HG03575 (cell line): ENCODE results near the gene RAPGEF4.
"Not testable (repeated sequence)": the region's sequence is repeated elsewhere in the genome, so short reads cannot be mapped to it uniquely, and the experiment has no call there.

ENCODE experiments used
- ATAC-seq: cut with Tn5 transposase; IDR thresholded peaks from one replicate; pipeline ENCODE4 v1.9.1; 2021; ENCODE audit not compliant: unreplicated experiment, insufficient number of reproducible peaks, low FRiP score; ENCODE audit errors: extremely low read depth

The RAPGEF4 gene

DNA sequence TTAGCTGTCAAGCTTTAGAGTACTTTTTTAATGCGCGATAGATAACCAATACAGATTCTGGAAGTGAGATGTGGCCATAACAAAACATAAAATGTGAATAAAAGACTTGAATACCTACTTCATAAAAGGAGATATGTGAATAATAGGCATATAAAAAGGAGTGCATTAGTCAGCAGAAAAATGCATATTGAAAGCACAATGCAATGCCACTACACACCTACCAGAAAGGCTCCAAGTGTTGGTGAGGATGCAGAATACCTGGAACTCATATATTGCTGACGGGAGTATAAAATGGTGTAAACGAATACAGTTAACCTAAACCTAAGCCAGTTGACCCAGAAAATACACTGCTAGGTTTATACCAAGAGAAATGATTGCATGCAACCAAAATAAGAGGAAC is 10.9 kb upstream of the RAPGEF4 start:
- no peak for ATAC-seq

DNA sequence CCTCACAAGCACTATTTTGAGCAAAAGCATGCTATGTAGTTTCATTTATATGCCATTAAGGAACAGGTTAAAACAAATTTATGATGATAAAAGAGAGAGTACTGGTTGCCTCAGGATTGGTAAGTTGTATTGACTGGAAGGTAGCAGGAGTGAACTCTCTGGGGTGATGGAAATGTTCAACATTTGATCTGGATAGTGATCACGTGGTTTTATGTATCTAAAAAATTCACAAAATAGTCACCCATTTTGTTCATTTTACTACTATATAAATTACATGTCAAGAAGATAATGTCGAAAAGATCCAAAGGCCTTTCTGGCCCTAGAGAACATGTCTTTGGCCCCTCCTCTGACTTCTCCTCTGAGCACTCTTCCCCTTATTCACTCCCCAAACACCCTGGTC is 10.4 kb upstream of the RAPGEF4 start:
- no peak for ATAC-seq

DNA sequence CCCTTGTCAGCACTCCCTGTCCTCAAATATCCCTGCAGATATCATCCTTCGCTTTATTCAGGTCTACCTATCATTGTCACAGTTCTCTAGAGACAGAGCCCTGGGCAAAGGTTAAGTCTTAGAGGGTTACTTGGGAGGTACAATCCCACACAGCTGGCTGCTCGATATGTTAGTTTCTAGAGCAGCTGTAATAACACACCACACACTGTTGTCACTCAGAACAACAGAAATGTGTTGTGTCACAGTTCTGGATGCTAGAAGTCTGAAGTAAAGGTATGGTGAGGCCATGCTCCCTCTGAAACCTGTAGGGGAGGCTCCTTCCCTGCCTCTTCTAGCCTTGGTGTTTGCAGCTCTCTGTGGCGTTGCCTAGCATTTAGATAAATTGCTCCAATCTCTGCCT is 9.9 kb upstream of the RAPGEF4 start:
- no peak for ATAC-seq

DNA sequence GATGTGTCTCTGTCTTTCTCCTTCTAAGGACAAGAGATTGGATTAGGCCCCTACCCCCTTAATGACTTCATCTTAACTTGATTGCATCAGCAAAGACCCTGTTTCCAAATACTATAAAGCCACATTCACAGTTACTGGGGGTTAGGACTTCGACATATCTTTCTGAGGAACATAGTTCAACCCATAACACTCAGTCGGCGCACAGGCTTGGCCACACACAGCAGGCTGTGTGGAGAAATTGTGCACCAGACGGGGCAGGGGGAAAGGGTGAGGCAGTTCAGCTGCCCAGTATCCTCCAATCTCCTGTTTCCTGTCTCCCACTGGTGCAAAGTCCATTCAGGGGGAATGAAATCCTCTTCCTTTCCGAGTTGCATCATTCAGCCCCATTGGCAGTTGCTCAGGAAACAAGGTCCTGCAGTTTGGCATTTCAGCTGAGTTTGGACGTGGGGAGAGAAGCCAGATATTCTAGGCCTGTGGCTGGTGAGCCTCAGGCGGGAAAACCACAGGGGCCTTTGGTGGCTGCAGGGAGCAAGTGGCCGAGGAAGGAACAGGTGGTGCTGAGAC is 9.4 kb upstream of the RAPGEF4 start:
- no peak for ATAC-seq

DNA sequence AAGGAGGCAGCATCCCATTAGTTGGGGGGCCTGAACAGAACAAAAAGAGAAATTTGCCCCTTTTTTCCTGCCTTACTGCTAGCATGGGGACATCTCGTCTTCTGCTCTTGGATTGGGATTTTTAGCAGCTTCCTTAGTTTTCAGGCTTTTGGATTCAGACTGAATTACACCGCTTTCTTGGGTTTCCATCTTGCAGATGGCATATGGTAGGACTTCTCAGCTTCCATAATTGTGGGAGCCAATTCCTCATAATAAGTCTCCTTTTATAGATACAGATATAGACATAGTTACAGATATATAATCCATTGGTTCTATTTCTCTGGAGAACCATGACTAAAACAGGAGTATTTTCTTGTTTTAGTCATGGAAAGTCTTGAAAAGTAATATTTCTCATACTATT is 5.2 kb upstream of the RAPGEF4 start:
- ATAC-seq = no peak

DNA sequence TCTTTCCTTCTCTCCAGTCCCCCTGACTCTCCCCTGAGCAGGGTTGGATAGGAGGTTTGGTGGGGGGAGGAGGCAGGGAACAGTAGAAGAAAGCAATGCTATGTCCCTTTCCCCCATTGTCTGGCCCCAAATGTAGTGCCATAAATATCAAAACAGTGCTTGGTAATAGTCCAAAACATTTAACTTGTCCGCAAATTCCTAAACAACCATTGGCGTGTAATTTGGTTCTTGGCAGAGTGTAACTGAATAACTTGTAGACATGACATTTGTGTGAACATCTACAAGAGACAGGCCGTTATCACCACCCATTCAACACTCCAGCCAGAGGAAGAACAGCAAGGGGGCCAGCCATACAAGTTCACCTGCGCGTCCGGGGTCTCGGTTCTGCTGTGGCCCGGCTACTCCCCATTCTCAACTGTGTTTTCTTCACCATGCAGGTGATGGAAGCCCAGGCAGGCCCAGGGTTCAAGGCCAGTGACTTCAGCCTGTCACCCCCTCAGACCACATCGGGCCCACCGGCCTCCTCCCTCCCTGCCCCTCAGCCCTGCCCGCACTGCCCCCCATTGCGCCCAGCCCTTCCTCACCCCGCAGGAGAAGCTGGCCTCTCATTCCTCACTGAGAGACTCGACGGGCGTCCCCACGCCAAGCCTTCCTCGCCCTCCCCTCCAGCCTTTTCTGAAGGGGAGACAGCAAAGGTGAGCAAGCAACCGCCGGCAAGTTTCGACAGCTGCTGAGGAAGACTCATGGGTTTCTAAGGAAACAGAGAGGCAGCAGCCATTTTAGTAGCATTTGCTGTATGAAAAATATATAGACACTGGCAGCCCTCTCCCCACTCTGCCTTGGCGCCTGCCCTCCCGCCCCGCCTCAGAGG is 699 bp upstream of the RAPGEF4 start:
- ATAC-seq = no peak

DNA sequence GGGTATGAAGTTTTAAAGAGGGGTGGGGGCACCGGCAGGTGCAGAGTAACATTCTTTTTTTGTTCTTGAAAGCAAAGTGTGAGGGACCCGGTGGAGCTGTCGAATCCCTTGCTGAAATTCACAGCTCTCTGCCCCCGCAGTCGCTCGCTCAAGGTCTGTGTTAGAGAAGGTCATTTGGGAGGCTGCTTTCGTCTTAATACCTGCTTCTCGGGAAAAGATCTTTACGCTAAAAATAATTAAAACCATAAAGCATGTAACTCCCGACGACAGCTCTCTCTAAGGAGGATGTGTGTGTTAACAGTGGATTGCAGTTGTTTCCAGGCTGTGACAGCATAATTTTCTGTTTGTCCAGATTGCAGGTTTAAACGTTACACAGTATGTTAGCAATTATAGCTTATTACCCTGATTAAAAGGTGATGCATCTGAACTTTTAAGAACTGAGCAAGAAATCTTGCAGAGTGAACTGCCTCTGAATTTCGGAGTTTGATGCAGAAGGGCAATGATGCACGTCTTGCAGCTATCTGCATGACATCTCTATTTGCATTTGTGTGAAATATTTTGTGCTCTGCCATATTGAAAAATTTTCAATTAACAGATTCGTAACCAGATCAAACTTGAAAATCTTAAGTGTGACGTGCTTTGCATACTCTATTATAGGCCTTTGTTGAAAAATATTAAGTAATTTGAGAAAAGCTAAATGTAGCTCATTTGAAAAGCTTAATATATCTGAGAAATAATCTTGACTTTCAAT is 954 bp downstream of the RAPGEF4 start:
- no peak for ATAC-seq

DNA sequence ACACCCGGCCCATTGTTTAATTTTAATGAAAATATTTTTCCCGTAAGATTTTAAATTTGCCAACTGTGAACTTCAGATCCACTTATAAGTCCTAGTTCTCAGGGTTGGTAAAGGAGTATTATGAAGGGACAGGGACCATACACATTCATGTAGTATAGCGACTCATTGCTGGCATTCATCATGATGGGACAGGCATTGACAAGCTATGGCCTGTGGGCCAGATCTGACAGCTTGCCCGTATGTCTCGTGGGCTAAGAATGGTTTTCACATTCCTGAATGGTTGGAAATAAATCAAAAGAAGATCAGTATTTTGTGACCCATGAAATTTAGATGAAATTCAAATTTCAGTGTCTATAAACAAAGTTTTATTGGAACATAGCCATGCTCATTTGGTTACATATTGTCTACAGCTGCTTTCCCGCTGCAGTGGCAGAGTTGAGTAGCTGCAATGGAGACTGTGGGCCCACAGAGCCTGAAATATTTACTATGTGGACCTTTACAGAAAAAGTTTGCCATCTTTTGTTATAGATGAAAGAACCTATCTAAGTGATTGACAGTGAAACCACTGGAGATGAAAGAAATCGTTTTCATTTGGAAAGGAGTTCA is 4.1 kb downstream of the RAPGEF4 start:
- ATAC-seq = no peak

DNA sequence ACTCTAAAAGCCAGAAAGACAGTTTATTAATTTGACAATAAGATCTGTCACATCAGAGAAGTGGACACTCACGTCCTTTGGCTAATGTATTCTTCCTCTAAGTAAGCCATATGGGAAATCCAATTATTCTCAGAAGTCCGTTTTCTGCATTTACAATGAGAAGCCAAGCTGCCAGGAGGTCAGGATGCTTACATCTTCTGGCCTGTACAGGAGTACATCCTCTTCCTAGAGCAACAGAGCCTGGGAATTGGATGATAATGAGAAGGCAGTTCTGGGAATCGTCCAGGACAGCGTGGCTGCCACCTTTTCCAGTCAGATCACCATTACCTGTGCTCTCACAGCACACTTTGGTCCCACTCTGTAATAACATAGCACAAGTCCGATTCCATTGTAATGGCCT is 5.2 kb downstream of the RAPGEF4 start:
- no peak for ATAC-seq

DNA sequence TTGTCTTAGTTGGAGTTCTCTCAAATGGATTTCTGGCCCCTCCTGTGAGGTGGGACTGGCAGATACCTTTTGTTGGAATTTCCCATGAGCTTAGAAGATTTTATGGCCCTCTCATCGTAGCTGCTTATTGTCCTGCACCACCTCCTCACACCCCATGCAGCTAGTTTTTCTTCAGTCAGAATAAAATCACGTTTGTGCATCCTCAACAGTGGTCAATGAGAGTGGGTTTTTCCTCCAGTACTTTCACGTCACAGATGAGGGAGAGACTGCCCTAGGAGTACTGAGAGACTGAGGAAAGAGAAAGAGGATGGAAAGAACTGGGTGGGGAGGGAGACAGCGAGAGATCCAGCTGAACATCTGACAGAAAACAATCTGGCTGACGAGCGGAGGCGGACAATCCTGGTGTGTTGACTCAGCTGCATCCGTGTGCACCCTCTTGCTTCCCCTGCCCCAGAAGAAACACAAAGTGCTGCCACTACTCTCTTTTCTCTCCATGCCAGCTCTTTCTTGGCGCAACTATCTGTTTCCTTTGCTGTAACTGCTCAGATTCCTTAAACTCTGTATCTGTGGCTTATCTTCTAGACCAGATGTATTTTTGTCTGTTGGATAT is 7.4 kb downstream of the RAPGEF4 start:
- ATAC-seq = no peak

DNA sequence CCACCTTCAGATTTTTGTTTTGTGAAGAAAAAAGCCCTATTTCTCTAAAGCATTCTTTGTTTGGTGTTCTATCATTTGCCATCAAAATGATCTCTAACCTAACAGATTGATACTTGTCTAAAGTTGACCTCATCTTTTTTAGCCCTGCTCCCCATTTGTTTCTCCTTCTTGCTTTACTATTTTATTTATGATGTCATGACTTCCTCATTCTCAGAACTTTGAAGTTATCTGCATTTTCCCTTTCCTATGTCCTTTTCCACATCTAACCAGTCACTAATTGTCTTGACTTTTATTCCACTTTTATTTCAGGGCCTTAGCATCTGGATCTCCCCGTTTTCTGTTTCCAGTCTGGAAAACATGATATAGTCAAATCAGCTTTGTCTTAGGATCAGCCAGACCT is 8.3 kb downstream of the RAPGEF4 start:
- ATAC-seq = no peak

DNA sequence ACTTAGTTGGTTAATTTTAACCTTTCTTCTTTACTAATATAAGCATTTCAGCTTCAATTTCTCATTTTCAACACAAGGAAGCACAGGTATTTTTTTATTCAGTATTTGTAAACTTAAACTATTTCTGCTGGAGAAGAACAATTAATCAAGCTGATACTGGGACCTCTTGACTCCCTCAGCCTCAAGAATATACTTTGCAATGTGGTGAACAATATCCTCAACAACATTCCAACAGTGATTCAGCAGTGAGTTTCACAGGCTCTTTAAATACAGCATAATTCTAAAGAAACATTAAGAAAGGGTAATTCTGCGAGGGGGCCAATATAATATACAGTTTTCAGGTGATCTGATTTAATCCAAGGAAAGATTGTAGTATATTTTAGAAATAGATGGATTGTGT is 10.0 kb downstream of the RAPGEF4 start:
- no peak for ATAC-seq

DNA sequence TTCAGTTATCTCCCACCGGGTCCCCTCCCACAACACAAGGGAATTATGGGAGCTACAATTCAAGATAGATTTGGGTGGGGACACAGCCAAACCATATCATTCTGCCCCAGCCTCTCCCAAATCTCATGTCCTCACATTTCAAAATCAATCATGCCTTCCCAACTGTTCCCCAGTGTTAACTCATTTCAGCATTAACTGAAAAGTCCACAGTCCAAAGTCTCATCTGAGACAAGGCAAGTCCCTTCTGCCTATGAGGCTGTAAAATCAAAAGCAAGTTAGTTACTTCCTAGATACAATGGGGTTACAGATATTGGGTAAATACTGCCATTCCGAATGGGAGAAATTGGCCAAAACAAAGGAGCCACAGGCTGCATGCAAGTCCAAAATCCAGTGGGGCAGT is 12.9 kb downstream of the RAPGEF4 start:
- ATAC-seq = not testable (repeated sequence)

DNA sequence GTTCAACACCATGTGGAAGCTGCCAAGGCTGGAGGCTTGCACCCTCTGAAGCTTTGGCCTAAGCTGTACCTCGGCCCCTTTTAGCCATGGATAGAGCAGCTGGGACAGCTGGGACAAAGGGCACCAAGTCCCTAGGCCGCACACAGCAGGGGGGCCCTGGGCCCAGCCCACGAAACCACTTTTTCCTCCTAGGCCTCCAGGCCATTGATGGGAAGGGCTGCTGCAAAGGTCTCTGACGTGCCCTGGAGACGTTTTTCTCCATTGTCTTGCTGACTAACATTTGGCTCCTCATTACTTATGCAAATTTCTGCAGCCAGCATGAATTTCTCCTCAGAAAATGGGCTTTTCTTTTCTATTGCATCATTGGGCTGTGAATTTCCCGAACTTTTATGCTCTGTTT is 13.7 kb downstream of the RAPGEF4 start:
- ATAC-seq = no peak

DNA sequence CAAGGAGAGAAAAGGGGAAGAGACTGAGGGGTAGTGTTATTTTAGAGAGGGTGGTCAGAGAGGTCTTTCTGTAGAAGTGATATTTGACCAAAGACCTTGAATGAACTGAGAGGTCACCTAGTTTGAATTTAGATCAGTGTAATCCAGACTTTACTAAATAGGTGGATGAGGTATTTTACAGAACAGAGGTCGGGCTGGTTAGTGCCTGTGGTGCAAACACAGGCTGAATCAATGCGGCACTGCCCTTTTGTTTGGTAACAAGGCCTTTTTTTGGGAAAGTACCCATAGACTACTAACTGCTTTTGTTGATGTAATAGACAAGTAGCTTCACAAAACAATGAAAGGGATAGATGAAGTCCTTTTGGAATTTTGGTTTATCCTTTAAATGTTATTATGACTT is 15.9 kb downstream of the RAPGEF4 start:
- ATAC-seq = no peak

DNA sequence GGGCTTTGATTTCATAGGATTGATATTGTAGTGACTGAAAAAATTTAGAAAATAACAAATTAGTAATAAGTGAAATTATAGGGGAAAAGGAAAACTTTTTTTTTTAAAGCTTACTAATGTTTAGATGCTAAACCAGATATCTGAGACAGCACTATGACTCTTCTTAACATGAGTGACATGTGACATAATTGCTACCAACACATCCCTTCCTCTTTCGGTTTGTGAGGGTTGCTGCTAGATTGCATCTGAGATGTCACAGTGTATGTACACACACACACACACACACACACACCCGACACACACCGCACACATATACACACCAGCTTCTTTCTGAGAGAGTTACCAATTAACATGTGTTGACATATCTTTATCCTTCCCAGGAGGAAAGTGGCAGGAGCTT is 18.0 kb downstream of the RAPGEF4 start:
- ATAC-seq = no peak

DNA sequence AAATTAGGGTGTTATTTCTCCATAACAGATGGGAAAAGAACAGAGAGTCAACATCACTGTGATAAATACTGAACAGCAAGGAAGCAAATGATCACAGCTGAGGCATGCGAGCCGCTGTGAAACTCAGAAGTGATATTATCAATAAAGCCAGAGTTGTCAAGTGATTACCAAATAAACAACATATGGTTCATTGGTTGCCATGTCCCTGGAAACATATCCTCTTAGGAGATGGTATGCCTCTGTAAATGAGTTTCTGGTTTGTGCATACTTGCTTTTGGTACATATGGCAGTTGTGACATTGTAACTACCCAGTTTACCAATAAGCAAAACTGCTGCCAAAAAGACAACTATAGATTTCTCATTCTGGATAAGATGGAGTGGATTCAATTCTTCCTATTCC is 23.8 kb downstream of the RAPGEF4 start:
- no peak for ATAC-seq

DNA sequence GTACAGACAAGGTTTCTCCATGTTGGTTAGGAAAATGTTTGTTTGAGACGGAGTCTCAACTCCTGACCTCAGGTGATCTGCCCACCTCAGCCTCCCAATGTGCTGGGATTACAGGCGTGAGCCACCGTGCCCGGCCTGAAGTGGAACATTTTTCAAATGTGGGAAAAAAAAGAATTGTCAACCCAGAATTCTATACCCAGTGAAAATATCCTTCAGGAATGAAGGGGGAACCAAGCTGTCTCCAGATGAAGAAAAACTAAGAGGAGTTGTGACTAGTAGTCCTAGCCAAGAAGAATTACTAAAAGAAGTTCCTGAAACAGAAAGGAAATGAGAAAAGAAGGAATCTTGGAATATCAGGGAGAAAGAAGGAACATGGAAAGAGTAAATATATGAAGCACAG is 25.7 kb downstream of the RAPGEF4 start:
- ATAC-seq = no peak

DNA sequence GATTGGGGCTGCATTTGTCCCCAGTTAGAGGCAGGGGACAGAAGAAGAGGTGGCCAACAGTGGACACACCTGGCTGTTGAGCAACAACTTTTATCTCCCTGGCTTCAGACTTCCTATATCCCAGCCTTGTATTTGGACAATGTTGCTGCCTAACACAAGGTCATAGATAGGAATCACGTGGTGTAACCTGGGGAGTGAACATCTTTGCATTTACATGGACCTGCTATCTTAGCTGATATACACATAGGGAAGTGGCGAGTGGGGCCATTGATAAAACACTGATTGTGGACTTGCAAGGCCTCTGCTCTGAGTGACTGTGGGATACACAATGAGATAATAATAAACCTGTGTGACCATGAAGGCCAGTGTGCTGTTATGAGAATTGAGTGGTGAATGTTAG is 26.9 kb downstream of the RAPGEF4 start:
- ATAC-seq = no peak
